HFFc6 (cell line): ENCODE measurements around the gene KRTAP3-2. TPM values are rescaled to one million over a fixed set of nuclear protein-coding genes. Genes with fewer than 3 reads are reported as not detected.

Experiments used
- DNase-seq: peaks from one replicate; pipeline ENCODE4 v3.0.0-alpha.2; 2018
- H3K27ac Mint-ChIP-seq: 2 replicates; pipeline ENCODE4 v1.8.0; 2020; ENCODE audit warnings: mild to moderate bottlenecking, mixed read lengths
- H3K27me3 Mint-ChIP-seq: 2 replicates; pipeline ENCODE4 v1.8.0; 2021; ENCODE audit warnings: mild to moderate bottlenecking, moderate library complexity, mixed read lengths; ENCODE audit not compliant: insufficient read depth
- H3K36me3 Mint-ChIP-seq: 2 replicates; pipeline ENCODE4 v1.8.0; 2021; ENCODE audit warnings: low read depth, mixed read lengths
- H3K4me1 Mint-ChIP-seq: 2 replicates; pipeline ENCODE4 v1.8.0; 2020; ENCODE audit warnings: low read depth, mixed read lengths
- H3K4me3 Mint-ChIP-seq: 2 replicates; pipeline ENCODE4 v1.8.0; 2020; ENCODE audit warnings: mild to moderate bottlenecking, moderate library complexity, mixed read lengths
- H3K9me3 Mint-ChIP-seq: 2 replicates; pipeline ENCODE4 v1.8.0; 2020; ENCODE audit warnings: mild to moderate bottlenecking, mixed read lengths
- CTCF ChIP-seq: fragments of 200-600 bp; sonication (generic); IDR thresholded peaks from 2 replicates; pipeline ENCODE4 v1.5.0; 2021; ENCODE audit warnings: antibody characterized with exemption, mild to moderate bottlenecking
- total RNA-seq, 6 experiments: library from RNA; stranded (reverse); fragmentation: NEBNext Ultra II Directional; extraction: Animal tissue kit (Norgen Biotek cat#: 25700); gene quantifications; 2 replicates in 1 of 6; 3 replicates in 5 of 6; pipeline ENCODE4 v1.2.3, GENCODE V29; 2021

KRTAP3-2 gene
- total RNA-seq, 6 experiments from 2014 or later, result not detected

- Mint-ChIP-seq H3K27ac (no peak overlapping the region), H3K27me3 (no peaks in the 10 kb centered on the region), H3K9me3 (peaks cover 22% of the 10 kb centered on the region), H3K4me3 (no peak overlapping the region), H3K4me1 (peaks cover 37% of the 10 kb centered on the region), H3K36me3 (peaks cover 22% of the 10 kb centered on the region)
- DNase-seq, result no peak
- TF ChIP-seq CTCF, result peak; percentile 73
Observed at GRCh38 chr17:40963838-40964237, 35.9 kb downstream of the KRTAP3-2 start.

GRCh38 chr17:40962059-40962561 lies 37.6 kb downstream of the KRTAP3-2 start:
- Mint-ChIP-seq H3K9me3 (peaks cover 22% of the 10 kb centered on the region), H3K4me1 (peaks cover 54% of the 10 kb centered on the region), H3K36me3 (peaks cover 22% of the 10 kb centered on the region), H3K27me3 (no peaks in the 10 kb centered on the region), H3K4me3 (no peak overlapping the region), H3K27ac (peak overlapping the region; percentile 18; the same call in 1 of the 2 replicates)
- no peak for DNase-seq
- no peak for TF ChIP-seq CTCF

- TF ChIP-seq CTCF, result no peak
Observed at GRCh38 chr17:40961591-40961990, 38.1 kb downstream of the KRTAP3-2 start.

GRCh38 chr17:40960144-40960543 lies 39.6 kb downstream of the KRTAP3-2 start:
- no peak for TF ChIP-seq CTCF
- H3K4me1 Mint-ChIP-seq, result peaks cover 66% of the 10 kb centered on the region
- peaks cover 5% of the 10 kb centered on the region for H3K9me3 Mint-ChIP-seq
- no peak for DNase-seq
- peaks cover 9% of the 10 kb centered on the region for H3K36me3 Mint-ChIP-seq
- no peak overlapping the region for H3K4me3 Mint-ChIP-seq
- no peak overlapping the region for H3K27ac Mint-ChIP-seq
- H3K27me3 Mint-ChIP-seq, result no peaks in the 10 kb centered on the region

More at GRCh38 chr17:40961591-40961990, 38.1 kb downstream of the KRTAP3-2 start:
- peaks cover 22% of the 10 kb centered on the region for H3K36me3 Mint-ChIP-seq
- no peak overlapping the region for H3K4me3 Mint-ChIP-seq
- no peaks in the 10 kb centered on the region for H3K27me3 Mint-ChIP-seq
- no peak for DNase-seq
- H3K9me3 Mint-ChIP-seq, result peaks cover 18% of the 10 kb centered on the region
- no peak overlapping the region; the same call in 1 of the 2 replicates for H3K27ac Mint-ChIP-seq
- peaks cover 60% of the 10 kb centered on the region for H3K4me1 Mint-ChIP-seq

GRCh38 chr17:40958086-40958953 lies 41.4 kb downstream of the KRTAP3-2 start:
- Mint-ChIP-seq H3K27me3 (no peaks in the 10 kb centered on the region), H3K36me3 (peaks cover 3% of the 10 kb centered on the region; the same call in 1 of the 2 replicates), H3K9me3 (no peaks in the 10 kb centered on the region), H3K4me1 (peaks cover 85% of the 10 kb centered on the region), H3K27ac (peak overlapping the region; percentile 78), H3K4me3 (no peak overlapping the region)
- no peak for TF ChIP-seq CTCF
- DNase-seq, result no peak
